Nucleus accumbens (tissue), 56 donors: ENCODE results near the gene PROM1.

ENCODE experiments used
- DNase-seq, 56 donors: peaks; one replicate each; lab custom pipeline; 2025; lab: John Stamatoyannopoulos, UW

Gene PROM1

GRCh38 chr4:16029886-16030285 lies 53.9 kb downstream of the PROM1 start:
- DNase-seq, result no peak

GRCh38 chr4:16029262-16029661 lies 54.6 kb downstream of the PROM1 start:
- DNase-seq, result no peak

- no peak for DNase-seq
Observed at GRCh38 chr4:16027626-16028025, 56.2 kb downstream of the PROM1 start.

- no peak for DNase-seq
Observed at GRCh38 chr4:16027114-16027513, 56.7 kb downstream of the PROM1 start.

- DNase-seq, result peak in 6 of 56 donors; percentile 2 to 24 (median 4)
Observed at GRCh38 chr4:16026160-16026761, 57.6 kb downstream of the PROM1 start.

- no peak for DNase-seq
Observed at GRCh38 chr4:16025268-16025667, 58.6 kb downstream of the PROM1 start.

GRCh38 chr4:16023776-16024408 lies 59.9 kb downstream of the PROM1 start:
- no peak for DNase-seq

GRCh38 chr4:16021804-16022560 lies 61.8 kb downstream of the PROM1 start:
- no peak for DNase-seq

GRCh38 chr4:16019649-16020048 lies 64.2 kb downstream of the PROM1 start:
- DNase-seq, result no peak

GRCh38 chr4:16018841-16019240 lies 65.0 kb downstream of the PROM1 start:
- DNase-seq, result no peak

GRCh38 chr4:16018061-16018676 lies 65.7 kb downstream of the PROM1 start:
- no peak for DNase-seq

GRCh38 chr4:16016536-16016935 lies 67.3 kb downstream of the PROM1 start:
- no peak for DNase-seq

- no peak for DNase-seq
Observed at GRCh38 chr4:16011173-16011572, 72.7 kb downstream of the PROM1 start.

GRCh38 chr4:16009153-16009552 lies 74.7 kb downstream of the PROM1 start:
- DNase-seq, result no peak

- DNase-seq, result no peak
Observed at GRCh38 chr4:16007471-16008095, 76.2 kb downstream of the PROM1 start.

GRCh38 chr4:16006771-16007446 lies 76.9 kb downstream of the PROM1 start:
- no peak for DNase-seq

- DNase-seq, result no peak
Observed at GRCh38 chr4:16005676-16006075, 78.1 kb downstream of the PROM1 start.

- peak in 50 of 56 donors; percentile 2 to 74 (median 39) for DNase-seq
Observed at GRCh38 chr4:16001484-16001858, 82.4 kb downstream of the PROM1 start.

GRCh38 chr4:16000708-16001483 lies 82.9 kb downstream of the PROM1 start:
- peak in 2 of 56 donors; percentile 34 to 46 for DNase-seq

- no peak for DNase-seq
Observed at GRCh38 chr4:15996773-15997172, 87.0 kb downstream of the PROM1 start.
